Tongue (tissue), 2 donors: ENCODE results near the gene WNT16. TPM values are rescaled to one million over a fixed set of nuclear protein-coding genes. Genes with fewer than 3 reads are reported as not detected.
A peak's percentile ranks its signal among the peaks of the same experiment; 100 is the strongest.
"Not testable (repeated sequence)": the region's sequence is repeated elsewhere in the genome, so short reads cannot be mapped to it uniquely, and the experiment has no call there.

Experiments used
- DNase-seq: peaks from one replicate; pipeline ENCODE4 v3.0.0-alpha.2; 2015
- total RNA-seq: library from RNA; depleted of rRNA; stranded (reverse); fragments of >200 nt; gene quantifications from one replicate; pipeline ENCODE4 v1.2.3, GENCODE V29; 2014

WNT16 gene
- 2.8 TPM for total RNA-seq

- peak; percentile 22 for DNase-seq
Observed at GRCh38 chr7:121328508-121329190, at the start of gene WNT16. WNT16 (plus strand) TSS chr7:121329000; CDS start chr7:121329293, 293 bp downstream.

GRCh38 chr7:121279060-121279620 lies 49.7 kb upstream of the WNT16 start:
- DNase-seq: no peak

- DNase-seq: no peak
Observed at GRCh38 chr7:121279822-121280221, 49.0 kb upstream of the WNT16 start.

- no peak for DNase-seq
Observed at GRCh38 chr7:121280656-121281055, 48.1 kb upstream of the WNT16 start.

GRCh38 chr7:121282129-121282528 lies 46.7 kb upstream of the WNT16 start:
- DNase-seq: no peak

GRCh38 chr7:121285066-121285667 lies 43.6 kb upstream of the WNT16 start:
- DNase-seq: no peak

- no peak for DNase-seq
Observed at GRCh38 chr7:121286186-121286585, 42.6 kb upstream of the WNT16 start.

- no peak for DNase-seq
Observed at GRCh38 chr7:121286742-121287734, 41.8 kb upstream of the WNT16 start.

GRCh38 chr7:121288894-121289293 lies 39.9 kb upstream of the WNT16 start:
- no peak for DNase-seq

- not testable (repeated sequence) for DNase-seq
Observed at GRCh38 chr7:121289930-121290329, 38.9 kb upstream of the WNT16 start.

- DNase-seq: no peak
Observed at GRCh38 chr7:121294448-121294992, 34.3 kb upstream of the WNT16 start.

GRCh38 chr7:121297843-121298242 lies 31.0 kb upstream of the WNT16 start:
- no peak for DNase-seq

GRCh38 chr7:121298831-121299239 lies 30.0 kb upstream of the WNT16 start:
- DNase-seq: no peak

GRCh38 chr7:121300685-121301420 lies 27.9 kb upstream of the WNT16 start:
- no peak for DNase-seq

- peak; percentile 40 for DNase-seq
Observed at GRCh38 chr7:121301446-121302213, 27.2 kb upstream of the WNT16 start.

- DNase-seq: no peak
Observed at GRCh38 chr7:121302214-121302745, 26.5 kb upstream of the WNT16 start.

GRCh38 chr7:121303422-121304101 lies 25.2 kb upstream of the WNT16 start:
- no peak for DNase-seq

GRCh38 chr7:121304102-121304658 lies 24.6 kb upstream of the WNT16 start:
- peak; percentile 32 for DNase-seq

GRCh38 chr7:121305109-121305508 lies 23.7 kb upstream of the WNT16 start:
- no peak for DNase-seq
